Measurements from ENCODE around the gene FLYWCH1. TPM values are rescaled to one million over a fixed set of nuclear protein-coding genes. Genes with fewer than 3 reads are reported as not detected.

FLYWCH1 gene
- total and polyA plus RNA-seq, 2 donors (not counting 3 experiments of a cell fraction or from before 2014, with no cell fraction given) = 32.0 to 51.2 TPM

- intact Hi-C loops (cut with micrococcal nuclease) = no loop called here
- no peak overlapping the region for H3K27ac ChIP-seq (ENCODE audit: insufficient read depth, low read depth, low read length)
These were observed 29.7 kb upstream of the FLYWCH1 start for GRCh38 chr16:2881783-2882649.

More at GRCh38 chr16:2881783-2882649, 29.7 kb upstream of the FLYWCH1 start:
- Histone ChIP-seq H3K4me3 (replicated peaks in 1 of 3; ENCODE audit: insufficient read depth in 1 of 3, low read depth in 1 of 3, low read length in 3 of 3) (peak overlapping the region; percentile 23 to 91 (median 42)), H3K79me2 (ENCODE audit: control insufficient read depth, insufficient read depth, low read length) (peaks cover 5% of the 10 kb centered on the region), H3K9ac (replicated peaks; ENCODE audit: extremely low read depth, insufficient read depth, low read length) (peak overlapping the region; percentile 30), H4K20me1 (replicated peaks; ENCODE audit: control insufficient read depth, extremely low read depth, insufficient read depth, low read length) (no peaks in the 10 kb centered on the region), H3K4me2 (ENCODE audit: insufficient read depth, low read length) (peak overlapping the region; percentile 87), H3K9me3 (replicated peaks; ENCODE audit: control insufficient read depth, insufficient read depth, low read length) (no peaks in the 10 kb centered on the region), H3K27me3 (ENCODE audit: control insufficient read depth in 2 of 2, insufficient read depth in 2 of 2, low read length in 2 of 2) (no peaks in the 10 kb centered on the region), H3K9me1 (replicated peaks; ENCODE audit: control insufficient read depth, extremely low read depth, insufficient read depth, low read length) (no peaks in the 10 kb centered on the region), H3K4me1 (ENCODE audit: control insufficient read depth, extremely low read depth, insufficient read depth, low read length) (peaks cover 7% of the 10 kb centered on the region), H2AFZ (ENCODE audit: low read depth, low read length) (peak overlapping the region; percentile 96), H3K36me3 (ENCODE audit: control insufficient read depth in 2 of 2, extremely low read depth in 1 of 2, insufficient read depth in 2 of 2, low read length in 2 of 2) (no peaks in the 10 kb centered on the region)
- DNase-seq (ENCODE audit: low read depth, low spot score) (no peak), FAIRE-seq (no peak)
- dilution Hi-C loops (cut with MboI; ENCODE audit: extremely low pct_ligation_motif_present, low sequenced_read_pairs) = no loop called here
- BruUV-seq (replicated peaks) = no TSS peak
- TF ChIP-seq MYC (IDR thresholded peaks at IDR 0.05; ENCODE audit: low read depth, low read length) (no peak), GATA2 (IDR thresholded peaks at IDR 0.05; ENCODE audit: insufficient read depth, insufficient read length, low read depth, low read length) (no peak), JUN (IDR thresholded peaks at IDR 0.05; ENCODE audit: borderline replicate concordance, insufficient read depth, insufficient read length, low read depth) (no peak), MAX (IDR thresholded peaks at IDR 0.05; ENCODE audit: insufficient read depth, insufficient read length) (no peak)
- CTCF ChIA-PET = interaction anchor here (0.9 to 2.1 kb wide), 6 partner anchors 14 to 45 kb away, joined by 3 to 20 read pairs (median 10); no protein-coding TSS in a partner anchor
- POLR2A ChIA-PET = interaction anchor here (0.7 to 1.4 kb wide), 5 partner anchors 14 to 139 kb away, joined by 3 to 6 read pairs (median 4); partner anchors contain the start of gene FLYWCH1

Data from endothelial cell of umbilical vein (primary cell).